IMR-90 (cell line): ENCODE data around the gene ANKH. TPM values are rescaled to one million over a fixed set of nuclear protein-coding genes. Genes with fewer than 3 reads are reported as not detected.

ENCODE experiments used
- ATAC-seq: fragments of 200-7000 bp; cut with Tn5 transposase; 2 replicates; pipeline ENCODE4 v1.9.1; 2020; ENCODE audit warnings: low read depth, mild to moderate bottlenecking, moderate library complexity
- BruUV-seq: library from RNA; stranded (reverse); fragments of 400-500 nt; replicated peaks from 2 replicates; lab custom pipeline; 2021; lab: Mats Ljungman, UMichigan
- CTCF ChIA-PET: fragments of 300-600 bp; formaldehyde crosslinking; extraction: SDS; loops from one replicate; lab custom pipeline; 2021; ENCODE audit warnings: antibody characterized with exemption; lab: Yijun Ruan, JAX
- POLR2A ChIA-PET: fragments of 300-600 bp; sonication (Branson Sonifier 250); formaldehyde crosslinking; loops from one replicate; lab custom pipeline; 2022; ENCODE audit warnings: antibody characterized with exemption; ENCODE audit not compliant: unreplicated experiment; lab: Charles Lee
- DNase-seq: peaks from one replicate; pipeline ENCODE4 v3.0.0; 2013
- H2AFZ ChIP-seq: replicated peaks from 2 replicates; pipeline ENCODE3; 2013; ENCODE audit warnings: low read length, mild to moderate bottlenecking; ENCODE audit not compliant: poor library complexity
- H2AK5ac ChIP-seq: 2 replicates; pipeline ENCODE4 v1.6.1; 2013; ENCODE audit warnings: low read depth, low read length, inconsistent platforms
- H2AK9ac ChIP-seq: replicated peaks from 2 replicates; pipeline ENCODE3; 2013; ENCODE audit warnings: mild to moderate bottlenecking, low read depth, low read length, moderate library complexity; ENCODE audit not compliant: poor library complexity
- H2BK120ac ChIP-seq: 2 replicates; pipeline ENCODE4 v1.6.1; 2013; ENCODE audit warnings: low read depth, low read length, inconsistent platforms
- H2BK15ac ChIP-seq: 3 replicates; pipeline ENCODE4 v1.6.1; 2013; ENCODE audit warnings: low read depth, low read length, inconsistent platforms
- H2BK20ac ChIP-seq: 2 replicates; pipeline ENCODE4 v1.6.1; 2013; ENCODE audit warnings: low read depth, mild to moderate bottlenecking, inconsistent platforms, low read length, moderate library complexity
- H2BK5ac ChIP-seq: 2 replicates; pipeline ENCODE4 v1.6.1; 2013; ENCODE audit warnings: mild to moderate bottlenecking, low read depth, low read length, inconsistent platforms; ENCODE audit not compliant: poor library complexity, severe bottlenecking
- H3K14ac ChIP-seq: replicated peaks from 2 replicates; pipeline ENCODE4 v1.6.1; 2013; ENCODE audit warnings: low read depth, low read length, inconsistent platforms
- H3K18ac ChIP-seq: 2 replicates; pipeline ENCODE4 v1.6.1; 2013; ENCODE audit warnings: low read depth, low read length, control low read depth
- H3K23ac ChIP-seq: 2 replicates; pipeline ENCODE4 v1.6.1; 2013; ENCODE audit warnings: low read depth, low read length, inconsistent platforms
- H3K27ac ChIP-seq: 2 replicates; pipeline ENCODE4 v1.5.1; 2013; ENCODE audit warnings: mild to moderate bottlenecking, control low read depth, low read length; ENCODE audit not compliant: insufficient read depth
- H3K27me3 ChIP-seq: 2 replicates; pipeline ENCODE4 v1.6.1; 2013; ENCODE audit warnings: low read length; ENCODE audit not compliant: control insufficient read depth, insufficient read depth
- H3K36me3 ChIP-seq: 2 replicates; pipeline ENCODE4 v1.6.1; 2013; ENCODE audit warnings: low read length, mixed read lengths; ENCODE audit not compliant: control insufficient read depth, insufficient read depth
- H3K4ac ChIP-seq: 2 replicates; pipeline ENCODE4 v1.6.1; 2013; ENCODE audit warnings: low read depth, low read length, inconsistent platforms
- H3K4me1 ChIP-seq: 2 replicates; pipeline ENCODE4 v1.6.1; 2013; ENCODE audit warnings: low read length, mixed read lengths; ENCODE audit not compliant: control insufficient read depth, insufficient read depth
- H3K4me2 ChIP-seq: 2 replicates; pipeline ENCODE4 v1.6.1; 2013; ENCODE audit warnings: low read depth, mild to moderate bottlenecking, control low read depth, low read length, moderate library complexity
- H3K4me3 ChIP-seq: 2 replicates; pipeline ENCODE4 v1.5.1; 2013; ENCODE audit warnings: low read depth, mild to moderate bottlenecking, control low read depth, low read length, moderate library complexity; ENCODE audit not compliant: insufficient read depth
- H3K56ac ChIP-seq: 2 replicates; pipeline ENCODE4 v1.6.1; 2013; ENCODE audit warnings: low read length, inconsistent platforms; ENCODE audit not compliant: insufficient read depth; ENCODE audit errors: extremely low read depth
- H3K79me1 ChIP-seq, 2 experiments: 2 replicates each; pipeline ENCODE4 v1.6.1; 2013; ENCODE audit warnings: low read length in 2 of 2, inconsistent platforms in 1 of 2, low read depth in 1 of 2
- H3K9ac ChIP-seq: 2 replicates; pipeline ENCODE4 v1.6.1; 2013; ENCODE audit warnings: low read depth, low read length, control low read depth
- H3K9me1 ChIP-seq: 2 replicates; pipeline ENCODE4 v1.6.1; 2013; ENCODE audit warnings: low read length, inconsistent platforms; ENCODE audit not compliant: insufficient read depth
- H3K9me3 ChIP-seq: 2 replicates; pipeline ENCODE4 v1.6.1; 2013; ENCODE audit warnings: low read length; ENCODE audit not compliant: control insufficient read depth, insufficient read depth
- H4K20me1 ChIP-seq: 2 replicates; pipeline ENCODE4 v1.6.1; 2013; ENCODE audit warnings: low read length, inconsistent platforms; ENCODE audit not compliant: insufficient read depth
- H4K5ac ChIP-seq: 2 replicates; pipeline ENCODE4 v1.6.1; 2013; ENCODE audit warnings: mild to moderate bottlenecking, low read depth, low read length, control low read depth
- H4K8ac ChIP-seq, 2 experiments: 2 replicates each; pipeline ENCODE4 v1.6.1; 2013; ENCODE audit warnings: low read depth in 2 of 2, low read length in 2 of 2, control low read depth in 1 of 2, inconsistent platforms in 1 of 2
- H4K91ac ChIP-seq: 2 replicates; pipeline ENCODE4 v1.6.1; 2013; ENCODE audit warnings: low read depth, low read length, inconsistent platforms; ENCODE audit not compliant: insufficient read depth
- BHLHE40 ChIP-seq: fragments of 150-350 bp; IDR thresholded peaks from 2 replicates; pipeline ENCODE4 v1.6.1; 2016; ENCODE audit warnings: mild to moderate bottlenecking, low read depth, low read length
- CEBPB ChIP-seq: IDR thresholded peaks from 2 replicates; pipeline ENCODE4 v1.6.1; 2012; ENCODE audit warnings: low read depth, low read length, improper control_type of control experiment
- CHD1 ChIP-seq: IDR thresholded peaks from 2 replicates; pipeline ENCODE4 v1.6.1; 2012; ENCODE audit warnings: low read depth, low read length, improper control_type of control experiment
- CTCF ChIP-seq: conservative IDR thresholded peaks from 2 replicates; pipeline ENCODE4 v1.5.1; 2012; ENCODE audit warnings: mild to moderate bottlenecking, low read depth, low read length, improper control_type of control experiment
- ELK1 ChIP-seq: fragments of 150-350 bp; IDR thresholded peaks from 2 replicates; pipeline ENCODE4 v1.6.1; 2016; ENCODE audit warnings: low read depth, mild to moderate bottlenecking, low read length, moderate library complexity, borderline replicate concordance
- FOS ChIP-seq: fragments of 150-350 bp; IDR thresholded peaks from 2 replicates; pipeline ENCODE4 v1.6.1; 2016; ENCODE audit warnings: low read depth, low read length
- MAFK ChIP-seq: IDR thresholded peaks from 2 replicates; pipeline ENCODE4 v1.6.1; 2012; ENCODE audit warnings: low read depth, low read length, improper control_type of control experiment
- MAZ ChIP-seq: IDR thresholded peaks from 2 replicates; pipeline ENCODE4 v1.6.1; 2012; ENCODE audit warnings: low read depth, mild to moderate bottlenecking, low read length, improper control_type of control experiment, moderate library complexity, borderline replicate concordance
- MXI1 ChIP-seq: IDR thresholded peaks from 2 replicates; pipeline ENCODE4 v1.6.1; 2012; ENCODE audit warnings: low read depth, mild to moderate bottlenecking, low read length, moderate library complexity, borderline replicate concordance
- NFE2L2 ChIP-seq: fragments of 150-350 bp; IDR thresholded peaks from 2 replicates; pipeline ENCODE4 v1.6.1; 2016; ENCODE audit warnings: low read depth, mild to moderate bottlenecking, low read length
- POLR2A ChIP-seq: IDR thresholded peaks from 2 replicates; pipeline ENCODE4 v1.6.1; 2012; ENCODE audit warnings: mild to moderate bottlenecking, low read depth, low read length
- RAD21 ChIP-seq: IDR thresholded peaks from 2 replicates; pipeline ENCODE4 v1.6.1; 2012; ENCODE audit warnings: low read length, improper control_type of control experiment
- RCOR1 ChIP-seq: IDR thresholded peaks from 2 replicates; pipeline ENCODE4 v1.6.1; 2012; ENCODE audit warnings: mild to moderate bottlenecking, low read length, improper control_type of control experiment; ENCODE audit not compliant: insufficient replicate concordance
- RFX5 ChIP-seq: IDR thresholded peaks from 2 replicates; pipeline ENCODE4 v1.8.0; 2012; ENCODE audit warnings: low read depth, mild to moderate bottlenecking, low read length, moderate library complexity
- SMC3 ChIP-seq: fragments of 150-350 bp; IDR thresholded peaks from 2 replicates; pipeline ENCODE4 v1.6.1; 2016; ENCODE audit warnings: low read depth, mild to moderate bottlenecking, antibody characterized with exemption, low read length, moderate library complexity
- USF2 ChIP-seq: fragments of 150-350 bp; IDR thresholded peaks from 2 replicates; pipeline ENCODE4 v1.6.1; 2017; ENCODE audit warnings: mild to moderate bottlenecking, antibody characterized with exemption, low read length, low read depth
- WGBS, 2 experiments: methylation state at CpG; one replicate each; pipeline versions ENCODE4 v1.1.5 to v1.1.7; 2013; ENCODE audit warnings: missing lambda C conversion rate in 2 of 2; ENCODE audit not compliant: insufficient read length in 1 of 2; ENCODE audit errors: extremely low coverage in 2 of 2; 5-methylcytosine and 5-hydroxymethylcytosine counted together
- dilution Hi-C: fragments of 300-500 bp; cut with HindIII; formaldehyde crosslinking; loops from one replicate; pipeline ENCODE4 v1.14.3; 2018; ENCODE audit warnings: low sequenced_read_pairs; ENCODE audit not compliant: unreplicated experiment
- in situ Hi-C: fragments of 300-500 bp; cut with MboI; formaldehyde crosslinking; loops from 3 replicates; pipeline ENCODE4 v1.14.3; 2019; ENCODE audit warnings: low sequenced_read_pairs, inconsistent platforms, mixed read lengths
- intact Hi-C: fragments of 100-400 bp; cut with micrococcal nuclease; formaldehyde crosslinking; loops from 2 replicates; pipeline ENCODE4 v1.10.0; 2022
- polyA plus RNA-seq, 3 experiments: library from polyadenylated mRNA; depleted of rRNA; stranded (reverse); fragments of >200 nt; gene quantifications; 2 replicates each; pipeline ENCODE4 v1.2.3, GENCODE V29; 2012; ENCODE audit warnings: low replicate concordance in 1 of 3
- total RNA-seq: library from RNA; depleted of rRNA; stranded (reverse); fragments of >200 nt; gene quantifications from 2 replicates; pipeline ENCODE4 v1.2.3, GENCODE V29; 2012

Gene ANKH
- total and polyA plus RNA-seq, 2 of the 4 experiments (the other 2 are of a cell fraction): 5.2 to 17.2 TPM

- Histone ChIP-seq H2AFZ (no peak overlapping the region), H2AK9ac (no peak overlapping the region), H2AK5ac (no peak overlapping the region), H3K14ac (no peak overlapping the region), H3K18ac (no peak overlapping the region), H3K27me3 (no peaks in the 10 kb centered on the region), H3K79me1 (no peaks in the 10 kb centered on the region), H3K4ac (no peak overlapping the region), H2BK15ac (no peak overlapping the region), H3K9me1 (peaks cover 2% of the 10 kb centered on the region; the same call in 1 of the 2 replicates), H4K5ac (no peak overlapping the region), H4K20me1 (no peaks in the 10 kb centered on the region), H2BK120ac (no peak overlapping the region), H3K9ac (no peak overlapping the region), H4K91ac (no peak overlapping the region), H2BK20ac (no peak overlapping the region; the same call in 1 of the 2 replicates), H3K23ac (no peak overlapping the region), H3K36me3 (no peaks in the 10 kb centered on the region), H3K27ac (no peak overlapping the region), H3K4me3 (no peak overlapping the region), H3K56ac (no peak overlapping the region), H3K4me1 (peaks cover 14% of the 10 kb centered on the region), H4K8ac (no peak overlapping the region), H3K9me3 (no peaks in the 10 kb centered on the region), H2BK5ac (no peak overlapping the region), H3K4me2 (no peak overlapping the region)
- dilution Hi-C loops: no loop called here
- WGBS, 2 experiments: 100% methylated on average over 1 of the region's 7 CpGs; no CpG with 5 or more reads in 1 of the 2 experiments
- in situ Hi-C loops: no loop called here
- ATAC-seq: no peak
- CTCF ChIA-PET: no interaction called here
- intact Hi-C loops: no loop called here
- no peak for DNase-seq
- no TSS peak for BruUV-seq
- TF ChIP-seq RFX5 (no peak), MXI1 (no peak), CEBPB (no peak), ELK1 (no peak), CTCF (no peak), RCOR1 (no peak), MAZ (no peak), BHLHE40 (no peak), FOS (no peak), RAD21 (no peak), POLR2A (no peak), CHD1 (no peak), USF2 (no peak), MAFK (no peak), NFE2L2 (no peak), SMC3 (no peak)
- POLR2A ChIA-PET: no interaction called here
Observed at GRCh38 chr5:14914193-14914592, 42.6 kb upstream of the ANKH start.
